Measurements from ENCODE around the gene SACS. TPM values are rescaled to one million over a fixed set of nuclear protein-coding genes. Genes with fewer than 3 reads are reported as not detected.

SACS gene
- total RNA-seq, 1 experiment from 2014 or later: 33.4 TPM

- BruUV-seq (replicated peaks): no TSS peak
- Histone ChIP-seq H3K36me3 (ENCODE audit: control insufficient read depth in 1 of 2, insufficient read depth in 2 of 2, low read length in 2 of 2) (no peaks in the 10 kb centered on the region), H4K20me1 (ENCODE audit: insufficient read depth) (no peaks in the 10 kb centered on the region), H3K27me3 (ENCODE audit: insufficient read depth, low read length) (no peaks in the 10 kb centered on the region), H3K9me3 (ENCODE audit: control insufficient read depth in 1 of 2, insufficient read depth in 1 of 2, low read depth in 1 of 2, low read length in 2 of 2) (no peaks in the 10 kb centered on the region), H3K9ac (ENCODE audit: low read length) (no peak overlapping the region), H3K4me3 (replicated peaks in 1 of 2; ENCODE audit: low read depth in 1 of 2, low read length in 2 of 2) (no peak overlapping the region), H3K4me2 (ENCODE audit: low read length) (no peak overlapping the region), H2AFZ (ENCODE audit: low read depth, low read length, poor library complexity, severe bottlenecking) (no peak overlapping the region), H3K4me1 (ENCODE audit: control insufficient read depth in 1 of 2, insufficient read depth in 2 of 2, low read length in 2 of 2) (peaks cover 0 to 4% of the 10 kb centered on the region in 2 experiments; a peak in 1 of 4 replicates), H3K9me2 (ENCODE audit: insufficient read depth) (no peaks in the 10 kb centered on the region), H3K79me2 (ENCODE audit: insufficient read depth, low read length) (no peaks in the 10 kb centered on the region), H3K27ac (ENCODE audit: low read depth, low read length) (no peak overlapping the region)
- intact Hi-C loops (cut with micrococcal nuclease): no loop called here
- ChIA-PET POLR2A (no interaction called here), CTCF (no interaction called here), RAD21 (ENCODE audit: low non-redundant PET in 1 of 2, low total read pairs in 2 of 2, uncharacterized antibody in 2 of 2, unreplicated experiment in 2 of 2) (no interaction called here)
- no peak for ATAC-seq
- no peak for TF ChIP-seq SRF (IDR thresholded peaks at IDR 0.05; ENCODE audit: low read depth)
- no peak for TF ChIP-seq JUND (IDR thresholded peaks at IDR 0.05)
- no peak for TF ChIP-seq EZH2phosphoT487 (IDR thresholded peaks at IDR 0.05; ENCODE audit: borderline replicate concordance)
- TF ChIP-seq SP1 (IDR thresholded peaks at IDR 0.05; ENCODE audit: low read depth): no peak
- TF ChIP-seq CBX3 (IDR thresholded peaks at IDR 0.05; ENCODE audit: low read depth): no peak
- TF ChIP-seq ZFX (IDR thresholded peaks at IDR 0.05): no peak
- TF ChIP-seq YY1 (IDR thresholded peaks at IDR 0.05; ENCODE audit: extremely low read depth, insufficient replicate concordance, low read depth, low read length): no peak
- no peak for TF ChIP-seq TCF7L2 (IDR thresholded peaks at IDR 0.05; ENCODE audit: borderline replicate concordance, extremely low read depth, insufficient read depth, insufficient read length)
- no peak for TF ChIP-seq CTCF (IDR thresholded peaks at IDR 0.05 in 2 of 3, conservative IDR thresholded peaks at IDR 0.05 in 1 of 3; ENCODE audit: borderline replicate concordance in 1 of 3, insufficient read depth in 1 of 3, low read depth in 2 of 3, low read length in 2 of 3)
- no peak for TF ChIP-seq CEBPB (IDR thresholded peaks at IDR 0.05; ENCODE audit: low read depth)
- DNase-seq (ENCODE audit: low read depth, low spot score): no peak
These were observed 9.6 kb upstream of the SACS start for GRCh38 chr13:23443110-23443509.
